ENCODE measurements around the gene NAT16. TPM values are rescaled to one million over a fixed set of nuclear protein-coding genes. Genes with fewer than 3 reads are reported as not detected.

The NAT16 gene
- total RNA-seq, 1 donor from 2014 or later: not detected

- Mint-ChIP-seq H3K4me3 (no peak overlapping the region), H3K27me3 (ENCODE audit: low read depth) (peaks cover 2% of the 10 kb centered on the region), H3K36me3 (no peaks in the 10 kb centered on the region), H3K27ac (no peak overlapping the region), H3K9me3 (no peaks in the 10 kb centered on the region), H3K4me1 (peaks cover 13% of the 10 kb centered on the region)
- no peak for DNase-seq (ENCODE audit: low spot score in 2 of 2, unreplicated experiment in 2 of 2)
- TF ChIP-seq, protein P1, sequence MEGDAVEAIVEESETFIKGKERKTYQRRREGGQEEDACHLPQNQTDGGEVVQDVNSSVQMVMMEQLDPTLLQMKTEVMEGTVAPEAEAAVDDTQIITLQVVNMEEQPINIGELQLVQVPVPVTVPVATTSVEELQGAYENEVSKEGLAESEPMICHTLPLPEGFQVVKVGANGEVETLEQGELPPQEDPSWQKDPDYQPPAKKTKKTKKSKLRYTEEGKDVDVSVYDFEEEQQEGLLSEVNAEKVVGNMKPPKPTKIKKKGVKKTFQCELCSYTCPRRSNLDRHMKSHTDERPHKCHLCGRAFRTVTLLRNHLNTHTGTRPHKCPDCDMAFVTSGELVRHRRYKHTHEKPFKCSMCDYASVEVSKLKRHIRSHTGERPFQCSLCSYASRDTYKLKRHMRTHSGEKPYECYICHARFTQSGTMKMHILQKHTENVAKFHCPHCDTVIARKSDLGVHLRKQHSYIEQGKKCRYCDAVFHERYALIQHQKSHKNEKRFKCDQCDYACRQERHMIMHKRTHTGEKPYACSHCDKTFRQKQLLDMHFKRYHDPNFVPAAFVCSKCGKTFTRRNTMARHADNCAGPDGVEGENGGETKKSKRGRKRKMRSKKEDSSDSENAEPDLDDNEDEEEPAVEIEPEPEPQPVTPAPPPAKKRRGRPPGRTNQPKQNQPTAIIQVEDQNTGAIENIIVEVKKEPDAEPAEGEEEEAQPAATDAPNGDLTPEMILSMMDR (IDR thresholded peaks at IDR 0.05; ENCODE audit: unreplicated experiment): no peak
Measured at GRCh38 chr7:101140746-101141382, 39.2 kb downstream of the NAT16 start.

GRCh38 chr7:101140339-101140699 is 39.8 kb downstream of the NAT16 start:
- Mint-ChIP-seq H3K4me1 (peaks cover 13% of the 10 kb centered on the region), H3K27ac (no peak overlapping the region), H3K36me3 (no peaks in the 10 kb centered on the region), H3K9me3 (no peaks in the 10 kb centered on the region), H3K27me3 (ENCODE audit: low read depth) (peaks cover 2% of the 10 kb centered on the region), H3K4me3 (no peak overlapping the region)
- TF ChIP-seq, protein P1 (IDR thresholded peaks at IDR 0.05; ENCODE audit: unreplicated experiment): no peak
- no peak for DNase-seq (ENCODE audit: low spot score in 2 of 2, unreplicated experiment in 2 of 2)

GRCh38 chr7:101138213-101138870 is 41.8 kb downstream of the NAT16 start:
- Mint-ChIP-seq H3K4me1 (peaks cover 22% of the 10 kb centered on the region), H3K27me3 (ENCODE audit: low read depth) (peaks cover 2% of the 10 kb centered on the region), H3K9me3 (no peaks in the 10 kb centered on the region)

GRCh38 chr7:101137651-101138212 is 42.4 kb downstream of the NAT16 start:
- TF ChIP-seq, protein P1 (IDR thresholded peaks at IDR 0.05; ENCODE audit: unreplicated experiment): no peak
- Mint-ChIP-seq H3K36me3 (no peaks in the 10 kb centered on the region), H3K9me3 (no peaks in the 10 kb centered on the region), H3K27ac (peak overlapping the region; percentile 11), H3K27me3 (ENCODE audit: low read depth) (no peaks in the 10 kb centered on the region), H3K4me1 (peaks cover 24% of the 10 kb centered on the region), H3K4me3 (no peak overlapping the region)
- no peak for DNase-seq (ENCODE audit: low spot score in 2 of 2, unreplicated experiment in 2 of 2)

More at GRCh38 chr7:101138213-101138870, 41.8 kb downstream of the NAT16 start:
- Mint-ChIP-seq H3K27ac (peak overlapping the region; percentile 56), H3K36me3 (no peaks in the 10 kb centered on the region), H3K4me3 (peak overlapping the region; percentile 20)
- no peak for DNase-seq (ENCODE audit: low spot score in 2 of 2, unreplicated experiment in 2 of 2)
- TF ChIP-seq, protein P1 (IDR thresholded peaks at IDR 0.05; ENCODE audit: unreplicated experiment): peak; percentile 70

DNA sequence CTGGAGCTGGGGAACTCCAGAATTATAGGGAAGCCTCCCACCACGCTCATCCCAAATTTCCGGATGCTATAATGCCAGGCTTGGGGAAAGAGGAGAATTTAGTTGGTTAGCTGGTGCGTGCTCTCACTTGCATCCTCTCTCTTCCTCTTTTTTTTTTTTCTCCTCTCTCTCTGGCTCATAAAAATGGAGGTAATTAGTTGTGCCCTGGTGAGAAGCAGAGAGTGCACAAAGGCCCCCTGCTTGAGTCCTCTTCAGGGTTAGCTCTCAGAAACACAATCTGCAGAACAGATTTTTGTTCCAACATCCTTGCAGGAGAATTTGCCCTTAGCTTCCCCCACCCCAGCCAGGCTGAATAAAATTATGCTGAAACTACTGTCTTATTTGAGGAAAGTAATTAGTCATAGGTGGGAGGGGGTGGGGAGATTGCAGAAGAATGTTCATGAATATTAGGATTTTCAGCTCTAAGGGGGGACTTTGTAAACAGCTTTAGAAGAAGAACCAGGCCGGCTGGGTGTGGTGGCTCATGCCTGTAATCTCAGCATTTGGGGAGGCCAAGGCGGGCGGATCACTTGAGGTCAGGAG is 45.6 kb downstream of the NAT16 start:
- Mint-ChIP-seq H3K4me3 (no peak overlapping the region), H3K9me3 (no peaks in the 10 kb centered on the region), H3K36me3 (peaks cover 3% of the 10 kb centered on the region), H3K4me1 (peaks cover 19% of the 10 kb centered on the region), H3K27ac (peak overlapping the region; percentile 19), H3K27me3 (ENCODE audit: low read depth) (no peaks in the 10 kb centered on the region)
- DNase-seq (ENCODE audit: low spot score in 2 of 2, unreplicated experiment in 2 of 2): no peak
- TF ChIP-seq, protein P1 (IDR thresholded peaks at IDR 0.05; ENCODE audit: unreplicated experiment): no peak
